ENCODE measurements around the gene LUC7L3.

DNA sequence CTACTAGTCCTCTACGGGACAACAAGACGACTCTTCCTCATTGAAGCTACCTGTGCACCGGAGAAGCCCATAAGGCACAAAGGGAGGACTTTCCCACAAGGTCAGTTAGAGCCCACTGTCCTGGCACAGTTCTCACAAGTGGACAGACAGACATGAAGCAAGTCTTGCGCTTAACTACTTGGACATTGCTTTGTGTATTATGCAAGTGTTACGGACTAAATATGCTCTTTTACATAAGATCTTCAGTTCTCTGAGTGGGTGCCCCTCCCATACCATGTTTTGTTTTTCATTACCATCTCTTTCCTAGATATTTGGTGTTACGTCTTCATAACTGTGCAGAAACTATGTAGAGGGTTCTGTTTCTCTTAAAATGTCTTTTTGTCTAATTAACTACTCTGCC is 29.8 kb downstream of the LUC7L3 start:
- TF ChIP-seq, protein P1, sequence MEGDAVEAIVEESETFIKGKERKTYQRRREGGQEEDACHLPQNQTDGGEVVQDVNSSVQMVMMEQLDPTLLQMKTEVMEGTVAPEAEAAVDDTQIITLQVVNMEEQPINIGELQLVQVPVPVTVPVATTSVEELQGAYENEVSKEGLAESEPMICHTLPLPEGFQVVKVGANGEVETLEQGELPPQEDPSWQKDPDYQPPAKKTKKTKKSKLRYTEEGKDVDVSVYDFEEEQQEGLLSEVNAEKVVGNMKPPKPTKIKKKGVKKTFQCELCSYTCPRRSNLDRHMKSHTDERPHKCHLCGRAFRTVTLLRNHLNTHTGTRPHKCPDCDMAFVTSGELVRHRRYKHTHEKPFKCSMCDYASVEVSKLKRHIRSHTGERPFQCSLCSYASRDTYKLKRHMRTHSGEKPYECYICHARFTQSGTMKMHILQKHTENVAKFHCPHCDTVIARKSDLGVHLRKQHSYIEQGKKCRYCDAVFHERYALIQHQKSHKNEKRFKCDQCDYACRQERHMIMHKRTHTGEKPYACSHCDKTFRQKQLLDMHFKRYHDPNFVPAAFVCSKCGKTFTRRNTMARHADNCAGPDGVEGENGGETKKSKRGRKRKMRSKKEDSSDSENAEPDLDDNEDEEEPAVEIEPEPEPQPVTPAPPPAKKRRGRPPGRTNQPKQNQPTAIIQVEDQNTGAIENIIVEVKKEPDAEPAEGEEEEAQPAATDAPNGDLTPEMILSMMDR (IDR thresholded peaks at IDR 0.05) = no peak
- no peak for TF ChIP-seq POLR2A (IDR thresholded peaks at IDR 0.05)

All from thyroid gland (tissue), 4 donors.